ENCODE data around the gene XYLT1.

DNA sequence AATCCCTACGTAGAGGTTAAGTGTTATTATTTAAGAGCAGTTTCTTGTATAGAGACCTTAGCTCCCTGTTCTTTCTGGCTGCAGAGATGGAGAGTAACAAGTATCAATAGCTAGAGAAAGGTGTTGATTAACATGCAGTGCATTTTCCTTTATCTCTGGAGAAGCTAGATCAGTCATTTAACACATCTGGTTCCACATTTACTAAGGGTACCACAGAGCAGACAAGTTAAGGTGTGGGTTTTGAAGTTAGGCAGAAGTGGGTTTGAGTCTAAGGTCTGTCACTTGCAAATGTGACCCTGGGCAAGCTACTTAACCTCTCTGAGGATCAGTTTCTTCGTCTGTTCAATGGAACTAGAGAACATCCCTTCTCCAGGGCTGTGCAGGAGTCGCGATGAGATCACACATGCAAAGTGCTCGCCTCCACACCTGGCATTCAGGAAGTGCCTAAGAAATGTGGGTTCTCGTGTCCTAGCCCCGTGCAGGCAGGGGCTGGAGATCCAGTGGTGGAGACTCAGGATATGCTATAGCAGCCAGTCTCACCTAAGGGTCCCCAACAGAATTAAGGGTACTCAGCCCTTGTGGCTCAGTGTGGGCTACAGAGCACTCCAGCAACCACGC, 224.4 kb downstream of the XYLT1 start:
- TF ChIP-seq TCF12 (IDR thresholded peaks at IDR 0.05) (no peak), POLR2AphosphoS5 (IDR thresholded peaks at IDR 0.05; ENCODE audit: low read depth, low read length) (no peak), TAF1 (IDR thresholded peaks at IDR 0.05; ENCODE audit: borderline replicate concordance, low read depth, low read length) (no peak), EZH2phosphoT487 (IDR thresholded peaks at IDR 0.05; ENCODE audit: borderline replicate concordance, low read depth) (no peak), SMC3 (IDR thresholded peaks at IDR 0.05; ENCODE audit: low read depth, low read length) (no peak), GABPA (IDR thresholded peaks at IDR 0.05; ENCODE audit: low read depth) (no peak), JUND (IDR thresholded peaks at IDR 0.05) (no peak), NFIC (IDR thresholded peaks at IDR 0.05; ENCODE audit: borderline replicate concordance) (no peak)
- TF ChIP-seq, protein P1, sequence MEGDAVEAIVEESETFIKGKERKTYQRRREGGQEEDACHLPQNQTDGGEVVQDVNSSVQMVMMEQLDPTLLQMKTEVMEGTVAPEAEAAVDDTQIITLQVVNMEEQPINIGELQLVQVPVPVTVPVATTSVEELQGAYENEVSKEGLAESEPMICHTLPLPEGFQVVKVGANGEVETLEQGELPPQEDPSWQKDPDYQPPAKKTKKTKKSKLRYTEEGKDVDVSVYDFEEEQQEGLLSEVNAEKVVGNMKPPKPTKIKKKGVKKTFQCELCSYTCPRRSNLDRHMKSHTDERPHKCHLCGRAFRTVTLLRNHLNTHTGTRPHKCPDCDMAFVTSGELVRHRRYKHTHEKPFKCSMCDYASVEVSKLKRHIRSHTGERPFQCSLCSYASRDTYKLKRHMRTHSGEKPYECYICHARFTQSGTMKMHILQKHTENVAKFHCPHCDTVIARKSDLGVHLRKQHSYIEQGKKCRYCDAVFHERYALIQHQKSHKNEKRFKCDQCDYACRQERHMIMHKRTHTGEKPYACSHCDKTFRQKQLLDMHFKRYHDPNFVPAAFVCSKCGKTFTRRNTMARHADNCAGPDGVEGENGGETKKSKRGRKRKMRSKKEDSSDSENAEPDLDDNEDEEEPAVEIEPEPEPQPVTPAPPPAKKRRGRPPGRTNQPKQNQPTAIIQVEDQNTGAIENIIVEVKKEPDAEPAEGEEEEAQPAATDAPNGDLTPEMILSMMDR (IDR thresholded peaks at IDR 0.05): no peak
- TF ChIP-seq, protein P2, sequence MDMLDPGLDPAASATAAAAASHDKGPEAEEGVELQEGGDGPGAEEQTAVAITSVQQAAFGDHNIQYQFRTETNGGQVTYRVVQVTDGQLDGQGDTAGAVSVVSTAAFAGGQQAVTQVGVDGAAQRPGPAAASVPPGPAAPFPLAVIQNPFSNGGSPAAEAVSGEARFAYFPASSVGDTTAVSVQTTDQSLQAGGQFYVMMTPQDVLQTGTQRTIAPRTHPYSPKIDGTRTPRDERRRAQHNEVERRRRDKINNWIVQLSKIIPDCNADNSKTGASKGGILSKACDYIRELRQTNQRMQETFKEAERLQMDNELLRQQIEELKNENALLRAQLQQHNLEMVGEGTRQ (IDR thresholded peaks at IDR 0.05; ENCODE audit: borderline replicate concordance, low read depth, low read length): no peak
- TF ChIP-seq, protein P3, sequence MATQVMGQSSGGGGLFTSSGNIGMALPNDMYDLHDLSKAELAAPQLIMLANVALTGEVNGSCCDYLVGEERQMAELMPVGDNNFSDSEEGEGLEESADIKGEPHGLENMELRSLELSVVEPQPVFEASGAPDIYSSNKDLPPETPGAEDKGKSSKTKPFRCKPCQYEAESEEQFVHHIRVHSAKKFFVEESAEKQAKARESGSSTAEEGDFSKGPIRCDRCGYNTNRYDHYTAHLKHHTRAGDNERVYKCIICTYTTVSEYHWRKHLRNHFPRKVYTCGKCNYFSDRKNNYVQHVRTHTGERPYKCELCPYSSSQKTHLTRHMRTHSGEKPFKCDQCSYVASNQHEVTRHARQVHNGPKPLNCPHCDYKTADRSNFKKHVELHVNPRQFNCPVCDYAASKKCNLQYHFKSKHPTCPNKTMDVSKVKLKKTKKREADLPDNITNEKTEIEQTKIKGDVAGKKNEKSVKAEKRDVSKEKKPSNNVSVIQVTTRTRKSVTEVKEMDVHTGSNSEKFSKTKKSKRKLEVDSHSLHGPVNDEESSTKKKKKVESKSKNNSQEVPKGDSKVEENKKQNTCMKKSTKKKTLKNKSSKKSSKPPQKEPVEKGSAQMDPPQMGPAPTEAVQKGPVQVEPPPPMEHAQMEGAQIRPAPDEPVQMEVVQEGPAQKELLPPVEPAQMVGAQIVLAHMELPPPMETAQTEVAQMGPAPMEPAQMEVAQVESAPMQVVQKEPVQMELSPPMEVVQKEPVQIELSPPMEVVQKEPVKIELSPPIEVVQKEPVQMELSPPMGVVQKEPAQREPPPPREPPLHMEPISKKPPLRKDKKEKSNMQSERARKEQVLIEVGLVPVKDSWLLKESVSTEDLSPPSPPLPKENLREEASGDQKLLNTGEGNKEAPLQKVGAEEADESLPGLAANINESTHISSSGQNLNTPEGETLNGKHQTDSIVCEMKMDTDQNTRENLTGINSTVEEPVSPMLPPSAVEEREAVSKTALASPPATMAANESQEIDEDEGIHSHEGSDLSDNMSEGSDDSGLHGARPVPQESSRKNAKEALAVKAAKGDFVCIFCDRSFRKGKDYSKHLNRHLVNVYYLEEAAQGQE (IDR thresholded peaks at IDR 0.05; ENCODE audit: low read depth, low read length): no peak

All from SK-N-SH (cell line).